HEK293 (cell line): ENCODE data around the gene PCOLCE2.

Experiments
- CTCF ChIA-PET: fragments of 350-600 bp; formaldehyde crosslinking; extraction: SDS; loops from one replicate; lab custom pipeline; 2021; ENCODE audit warnings: antibody characterized with exemption; lab: Yijun Ruan, JAX
- POLR2A ChIA-PET: fragments of 300-600 bp; formaldehyde crosslinking; extraction: SDS; loops from one replicate; lab custom pipeline; 2020; ENCODE audit warnings: antibody characterized with exemption, inconsistent platforms; lab: Yijun Ruan, JAX
- H3K27ac ChIP-seq: fragments of 200-500 bp; sonication (Bioruptor generic); 2 replicates; pipeline ENCODE4 v1.5.1; 2014; ENCODE audit warnings: low read depth, low read length, control low read depth, inconsistent platforms; ENCODE audit errors: extremely low read depth
- H3K36me3 ChIP-seq, 2 experiments: fragments of 200-500 bp in 1 of 2; sonication (Bioruptor generic) in 1 of 2; 1 replicate in 1 of 2; 2 replicates in 1 of 2; pipeline ENCODE4 v1.5.1; 2014 to 2017; ENCODE audit warnings: inconsistent platforms in 2 of 2, low read length in 2 of 2; ENCODE audit not compliant: control insufficient read depth in 2 of 2, insufficient read depth in 1 of 2
- H3K4me1 ChIP-seq: fragments of 200-500 bp; sonication (Bioruptor generic); 2 replicates; pipeline ENCODE4 v1.5.1; 2014; ENCODE audit warnings: mild to moderate bottlenecking, low read length, inconsistent platforms; ENCODE audit not compliant: control insufficient read depth, insufficient read depth
- H3K4me3 ChIP-seq: 2 replicates; pipeline ENCODE4 v1.5.1; 2011; ENCODE audit warnings: low read depth, mild to moderate bottlenecking, control low read depth, low read length, moderate library complexity
- H3K9me3 ChIP-seq: fragments of 200-500 bp; sonication (Bioruptor generic); 2 replicates; pipeline ENCODE4 v1.5.1; 2014; ENCODE audit warnings: low read depth, low read length, inconsistent platforms; ENCODE audit not compliant: control insufficient read depth, insufficient read depth
- KLF7 ChIP-seq: fragments of 450-650 bp; formaldehyde crosslinking; IDR thresholded peaks from 2 replicates; pipeline ENCODE4 v1.5.1; 2016; ENCODE audit warnings: missing biosample characterization, missing genetic modification characterization, borderline replicate concordance
- MYNN ChIP-seq: fragments of 450-650 bp; formaldehyde crosslinking; IDR thresholded peaks from 2 replicates; pipeline ENCODE4 v1.5.1; 2016; ENCODE audit warnings: missing biosample characterization, missing genetic modification characterization, borderline replicate concordance
- OSR2 ChIP-seq: fragments of 450-650 bp; formaldehyde crosslinking; IDR thresholded peaks from 2 replicates; pipeline ENCODE4 v1.5.1; 2016; ENCODE audit warnings: missing biosample characterization, missing genetic modification characterization
- PRDM10 ChIP-seq: fragments of 450-650 bp; formaldehyde crosslinking; IDR thresholded peaks from 2 replicates; pipeline ENCODE4 v1.5.1; 2016; ENCODE audit warnings: missing biosample characterization, missing genetic modification characterization
- SP3 ChIP-seq: fragments of 450-650 bp; formaldehyde crosslinking; IDR thresholded peaks from 2 replicates; pipeline ENCODE4 v1.5.1; 2016; ENCODE audit warnings: missing biosample characterization, missing genetic modification characterization
- ZBTB11 ChIP-seq: fragments of 450-650 bp; formaldehyde crosslinking; conservative IDR thresholded peaks from 2 replicates; pipeline ENCODE4 v1.5.1; 2016; ENCODE audit warnings: low read depth, missing biosample characterization, missing genetic modification characterization
- ZFP41 ChIP-seq: fragments of 450-650 bp; formaldehyde crosslinking; IDR thresholded peaks from 2 replicates; pipeline ENCODE4 v1.5.1; 2016; ENCODE audit warnings: missing biosample characterization, missing genetic modification characterization, borderline replicate concordance
- ZNF169 ChIP-seq: fragments of 450-650 bp; formaldehyde crosslinking; IDR thresholded peaks from 2 replicates; pipeline ENCODE4 v1.5.1; 2016; ENCODE audit warnings: missing biosample characterization, missing genetic modification characterization
- ZNF174 ChIP-seq: fragments of 450-650 bp; formaldehyde crosslinking; IDR thresholded peaks from 2 replicates; pipeline ENCODE4 v1.5.0; 2017; ENCODE audit warnings: missing biosample characterization, mild to moderate bottlenecking, missing genetic modification characterization
- ZNF175 ChIP-seq: fragments of 450-650 bp; formaldehyde crosslinking; IDR thresholded peaks from 2 replicates; pipeline ENCODE4 v1.5.1; 2016; ENCODE audit warnings: missing biosample characterization, missing genetic modification characterization
- ZNF335 ChIP-seq: fragments of 450-650 bp; formaldehyde crosslinking; conservative IDR thresholded peaks from 2 replicates; pipeline ENCODE4 v1.5.1; 2016; ENCODE audit warnings: missing biosample characterization, missing genetic modification characterization
- ZNF426 ChIP-seq: fragments of 450-650 bp; formaldehyde crosslinking; IDR thresholded peaks from 2 replicates; pipeline ENCODE4 v1.5.1; 2017; ENCODE audit warnings: missing biosample characterization, missing genetic modification characterization, mild to moderate bottlenecking, inconsistent platforms, moderate library complexity
- ZNF488 ChIP-seq: fragments of 450-650 bp; formaldehyde crosslinking; IDR thresholded peaks from 2 replicates; pipeline ENCODE4 v1.5.1; 2016; ENCODE audit warnings: missing biosample characterization, missing genetic modification characterization
- ZNF623 ChIP-seq: fragments of 450-650 bp; formaldehyde crosslinking; IDR thresholded peaks from 2 replicates; pipeline ENCODE4 v1.5.1; 2016; ENCODE audit warnings: missing biosample characterization, missing genetic modification characterization
- ZNF660 ChIP-seq: fragments of 450-650 bp; IDR thresholded peaks from 2 replicates; pipeline ENCODE4 v1.5.1; 2018; ENCODE audit warnings: missing biosample characterization, mild to moderate bottlenecking, missing genetic modification characterization
- ZNF76 ChIP-seq: fragments of 450-650 bp; formaldehyde crosslinking; IDR thresholded peaks from 2 replicates; pipeline ENCODE4; 2016; ENCODE audit warnings: low read depth, missing biosample characterization, missing genetic modification characterization, borderline replicate concordance
- ZSCAN23 ChIP-seq: fragments of 450-650 bp; formaldehyde crosslinking; IDR thresholded peaks from 2 replicates; pipeline ENCODE4 v1.5.1; 2016; ENCODE audit warnings: missing biosample characterization, missing genetic modification characterization

The PCOLCE2 gene

GRCh38 chr3:142779591-142779990 lies 109.3 kb downstream of the PCOLCE2 start (continued):
- TF ChIP-seq PRDM10 (tag by site-specific recombination) (no peak), OSR2 (tag by site-specific recombination) (no peak), ZNF660 (tag by site-specific recombination) (no peak), KLF7 (tag by site-specific recombination) (no peak), SP3 (tag by site-specific recombination) (no peak)
- TF ChIP-seq, all 188 proteins: peak for 0

GRCh38 chr3:142778541-142778940 lies 110.3 kb downstream of the PCOLCE2 start:
- H3K36me3 ChIP-seq, result peaks cover 0 to 4% of the 10 kb centered on the region in 2 experiments; a peak in 1 of 3 replicates
- ChIA-PET POLR2A (no interaction called here), CTCF (no interaction called here)
- H3K27ac ChIP-seq, result no peak overlapping the region
- no peak overlapping the region for H3K4me3 ChIP-seq
- TF ChIP-seq ZNF175 (tag by site-specific recombination) (no peak), ZNF623 (tag by site-specific recombination) (no peak), ZNF169 (tag by site-specific recombination) (no peak), ZNF174 (tag by site-specific recombination) (no peak), ZNF335 (tag by site-specific recombination) (no peak), ZBTB11 (tag by site-specific recombination) (no peak), MYNN (tag by site-specific recombination) (no peak), ZNF426 (tag by site-specific recombination) (no peak), ZSCAN23 (tag by site-specific recombination) (no peak), ZNF488 (tag by site-specific recombination) (no peak)
- H3K4me1 ChIP-seq, result no peaks in the 10 kb centered on the region
- H3K9me3 ChIP-seq, result no peaks in the 10 kb centered on the region

GRCh38 chr3:142777927-142778326 lies 111.0 kb downstream of the PCOLCE2 start:
- ChIA-PET POLR2A (no interaction called here), CTCF (no interaction called here)
- H3K4me3 ChIP-seq, result no peak overlapping the region
- peaks cover 0 to 4% of the 10 kb centered on the region in 2 experiments; a peak in 1 of 3 replicates for H3K36me3 ChIP-seq
- H3K27ac ChIP-seq, result no peak overlapping the region
- no peaks in the 10 kb centered on the region for H3K9me3 ChIP-seq
- H3K4me1 ChIP-seq, result no peaks in the 10 kb centered on the region
- TF ChIP-seq ZNF76 (tag by site-specific recombination) (no peak), ZFP41 (tag by site-specific recombination) (no peak)
- TF ChIP-seq, all 188 proteins: peak for 0
